Esophagus muscularis mucosa (tissue), 4 donors: Measurements from ENCODE around the gene ARNT2. TPM values are rescaled to one million over a fixed set of nuclear protein-coding genes. Genes with fewer than 3 reads are reported as not detected.

Experiments
- DNase-seq: peaks from one replicate; pipeline ENCODE4 v3.0.0-alpha.2; 2017; ENCODE audit errors: extremely low spot score
- H3K27ac ChIP-seq, 4 donors: fragments of 200-600 bp; sonication (generic); replicated peaks in 1 of 4; 1 replicate in 3 of 4; 2 replicates in 1 of 4; pipeline ENCODE4 v1.5.1; 2016 to 2019; ENCODE audit warnings: mild to moderate bottlenecking in 1 of 4
- H3K27me3 ChIP-seq, 4 donors: fragments of 200-600 bp; sonication (generic); one replicate each; pipeline versions ENCODE4 v1.5.1 to v1.6.0; 2016 to 2019
- H3K36me3 ChIP-seq, 4 donors: fragments of 200-600 bp; sonication (generic); one replicate each; pipeline ENCODE4 v1.5.1; 2016 to 2019
- H3K4me1 ChIP-seq, 4 donors: fragments of 200-600 bp; sonication (generic); one replicate each; pipeline ENCODE4 v1.5.1; 2016 to 2019
- H3K4me3 ChIP-seq, 4 donors: fragments of 200-600 bp; sonication (generic); 1 replicate in 2 of 4; 2 replicates in 2 of 4; pipeline ENCODE4 v1.5.1; 2016 to 2019; ENCODE audit warnings: mild to moderate bottlenecking in 4 of 4, moderate library complexity in 1 of 4
- H3K9me3 ChIP-seq, 4 donors: fragments of 200-600 bp; sonication (generic); 1 replicate in 3 of 4; 2 replicates in 1 of 4; pipeline ENCODE4 v1.5.1; 2016 to 2019
- EP300 ChIP-seq: sonication (generic); formaldehyde crosslinking; IDR thresholded peaks from one replicate; pipeline ENCODE4 v1.6.1; 2017; ENCODE audit warnings: antibody characterized with exemption
- POLR2A ChIP-seq: fragments of 450-650 bp; IDR thresholded peaks from one replicate; pipeline ENCODE4 v1.6.1; 2017; ENCODE audit warnings: antibody characterized with exemption, moderate library complexity, mild to moderate bottlenecking, low read depth
- POLR2AphosphoS5 ChIP-seq, 2 donors: sonication (generic); formaldehyde crosslinking; IDR thresholded peaks; one replicate each; pipeline ENCODE4 v1.6.1; 2017; ENCODE audit warnings: antibody characterized with exemption in 2 of 2
- WGBS: methylation state at CpG from one replicate; pipeline ENCODE4 v1.1.5; 2018; 5-methylcytosine and 5-hydroxymethylcytosine counted together
- intact Hi-C: fragments of 100-400 bp; cut with DNase I; formaldehyde crosslinking; loops from one replicate; pipeline ENCODE4 v1.15.1; 2023
- total RNA-seq, 4 donors: library from RNA; depleted of rRNA; stranded (reverse); fragments of >200 nt; gene quantifications; one replicate each; pipeline versions ENCODE4 v1.1.0 to v1.2.1, GENCODE V29; 2016
- TF ChIP-seq, protein P1 (sequence below), 3 experiments: fragments of 200-600 bp in 2 of 3; fragments of 450-650 bp in 1 of 3; sonication (generic) in 2 of 3; IDR thresholded peaks; one replicate each; pipeline ENCODE4 v1.5.1; 2017 to 2019; ENCODE audit warnings: antibody characterized with exemption in 3 of 3, mild to moderate bottlenecking in 2 of 3, moderate library complexity in 1 of 3

Gene ARNT2
- total RNA-seq, 4 donors from 2014 or later: 5.4 to 14.6 (median 8.2) TPM

GRCh38 chr15:80414546-80415357, 10.6 kb downstream of the ARNT2 start:
- 78% methylated on average over 7 of the region's 7 CpGs for WGBS
- intact Hi-C loops: no loop called here
- TF ChIP-seq, protein P1, sequence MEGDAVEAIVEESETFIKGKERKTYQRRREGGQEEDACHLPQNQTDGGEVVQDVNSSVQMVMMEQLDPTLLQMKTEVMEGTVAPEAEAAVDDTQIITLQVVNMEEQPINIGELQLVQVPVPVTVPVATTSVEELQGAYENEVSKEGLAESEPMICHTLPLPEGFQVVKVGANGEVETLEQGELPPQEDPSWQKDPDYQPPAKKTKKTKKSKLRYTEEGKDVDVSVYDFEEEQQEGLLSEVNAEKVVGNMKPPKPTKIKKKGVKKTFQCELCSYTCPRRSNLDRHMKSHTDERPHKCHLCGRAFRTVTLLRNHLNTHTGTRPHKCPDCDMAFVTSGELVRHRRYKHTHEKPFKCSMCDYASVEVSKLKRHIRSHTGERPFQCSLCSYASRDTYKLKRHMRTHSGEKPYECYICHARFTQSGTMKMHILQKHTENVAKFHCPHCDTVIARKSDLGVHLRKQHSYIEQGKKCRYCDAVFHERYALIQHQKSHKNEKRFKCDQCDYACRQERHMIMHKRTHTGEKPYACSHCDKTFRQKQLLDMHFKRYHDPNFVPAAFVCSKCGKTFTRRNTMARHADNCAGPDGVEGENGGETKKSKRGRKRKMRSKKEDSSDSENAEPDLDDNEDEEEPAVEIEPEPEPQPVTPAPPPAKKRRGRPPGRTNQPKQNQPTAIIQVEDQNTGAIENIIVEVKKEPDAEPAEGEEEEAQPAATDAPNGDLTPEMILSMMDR (IDR thresholded peaks at IDR 0.05): no peak
- TF ChIP-seq EP300: no peak
- H3K27ac ChIP-seq: no peak overlapping the region
- no peak for DNase-seq
- no peaks in the 10 kb centered on the region for H3K9me3 ChIP-seq
- no peaks in the 10 kb centered on the region for H3K36me3 ChIP-seq
- H3K4me3 ChIP-seq: no peak overlapping the region
- peaks cover 0 to 10% (median 8%) of the 10 kb centered on the region in 4 donors for H3K4me1 ChIP-seq
- no peaks in the 10 kb centered on the region for H3K27me3 ChIP-seq

DNA sequence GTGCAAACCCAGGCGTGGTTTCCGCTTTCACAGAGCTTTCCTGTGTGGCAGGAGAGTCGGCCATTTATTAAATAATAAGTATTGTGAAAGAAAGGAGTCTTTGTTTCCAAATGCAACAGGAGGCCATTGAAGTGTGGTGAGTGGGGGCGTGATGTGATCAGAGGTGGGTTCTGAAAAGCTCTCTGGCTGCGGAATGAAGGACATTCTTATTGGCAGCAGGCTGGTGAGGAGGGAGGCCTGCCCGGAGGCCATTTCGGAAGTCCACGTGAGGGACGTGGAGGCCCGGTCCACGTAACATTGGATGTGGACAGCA, 11.1 kb downstream of the ARNT2 start:
- Histone ChIP-seq H3K27ac (no peak overlapping the region), H3K9me3 (no peaks in the 10 kb centered on the region)

GRCh38 chr15:80416702-80417101, 12.5 kb downstream of the ARNT2 start:
- WGBS: 81% methylated on average over 4 of the region's 4 CpGs
- no peaks in the 10 kb centered on the region for H3K36me3 ChIP-seq
- DNase-seq: no peak
- H3K4me1 ChIP-seq: peaks cover 0 to 12% (median 10%) of the 10 kb centered on the region in 4 donors
- H3K27me3 ChIP-seq: no peaks in the 10 kb centered on the region
- intact Hi-C loops: no loop called here
- H3K4me3 ChIP-seq: no peak overlapping the region
- TF ChIP-seq POLR2AphosphoS5 (IDR thresholded peaks at IDR 0.05) (no peak), EP300 (no peak), POLR2A (no peak)
- TF ChIP-seq, protein P1 (IDR thresholded peaks at IDR 0.05): no peak
- H3K27ac ChIP-seq: no peak overlapping the region
- H3K9me3 ChIP-seq: no peaks in the 10 kb centered on the region

More for the DNA sequence above, 11.1 kb downstream of the ARNT2 start:
- no peak for TF ChIP-seq POLR2A
- Histone ChIP-seq H3K36me3 (no peaks in the 10 kb centered on the region), H3K27me3 (no peaks in the 10 kb centered on the region), H3K4me3 (no peak overlapping the region), H3K4me1 (peaks cover 0 to 12% (median 10%) of the 10 kb centered on the region in 4 donors)
- intact Hi-C loops: no loop called here
- WGBS: 90% methylated on average over 11 of the region's 11 CpGs
- no peak for DNase-seq

DNA sequence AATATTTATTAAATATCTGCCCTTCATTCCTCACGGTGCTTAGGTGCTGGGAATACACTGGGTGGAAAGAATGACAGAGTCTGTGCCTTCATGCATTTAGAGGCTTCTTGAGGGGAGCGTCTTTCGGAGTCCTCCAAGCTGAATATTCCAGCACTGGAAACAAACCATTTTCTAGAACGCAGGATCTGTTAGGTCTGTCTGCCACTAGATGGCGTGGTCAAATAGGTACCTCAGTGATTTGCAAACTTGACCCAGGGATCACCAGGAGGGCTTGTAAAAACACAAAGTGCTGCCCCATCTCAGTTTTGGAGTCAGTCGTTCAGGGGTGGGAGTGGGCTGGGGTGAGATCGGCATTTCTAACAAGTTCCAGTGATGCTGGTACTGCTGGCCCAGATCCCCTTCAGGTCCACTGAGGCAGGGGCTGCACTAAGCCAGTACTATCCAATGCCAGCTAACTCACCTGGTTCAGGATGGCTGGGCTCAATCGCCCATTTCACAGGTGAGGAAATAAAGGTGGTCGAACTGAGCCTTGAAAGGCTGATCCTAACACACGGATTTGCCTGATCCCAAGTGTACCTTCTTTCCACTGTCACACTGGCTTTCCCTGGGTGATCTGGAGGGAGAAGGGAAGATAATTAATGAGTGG, 14.8 kb downstream of the ARNT2 start:
- intact Hi-C loops: no loop called here

DNA sequence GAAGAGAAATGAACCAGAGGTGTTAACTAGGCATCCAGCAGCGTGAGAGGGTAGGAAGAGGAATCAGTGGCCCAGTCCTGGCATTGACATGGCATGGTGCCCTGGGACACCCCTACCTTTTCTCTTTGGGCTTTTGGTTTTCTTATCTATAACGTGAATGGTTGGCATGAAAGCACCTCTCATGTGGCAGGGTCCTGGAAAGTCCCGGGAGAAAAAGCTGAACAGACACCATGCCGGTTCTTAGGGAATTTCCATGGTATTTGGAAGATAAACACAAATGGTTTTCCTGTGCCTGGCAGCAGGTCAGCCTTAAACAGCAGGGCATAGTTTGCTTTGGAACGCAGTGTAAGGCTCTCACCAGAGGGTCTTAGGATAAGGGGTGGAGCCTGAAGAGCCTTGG, 15.4 kb downstream of the ARNT2 start:
- Histone ChIP-seq H3K36me3 (no peaks in the 10 kb centered on the region), H3K9me3 (no peaks in the 10 kb centered on the region), H3K27me3 (no peaks in the 10 kb centered on the region), H3K4me3 (no peak overlapping the region), H3K4me1 (peaks cover 0 to 12% (median 10%) of the 10 kb centered on the region in 4 donors), H3K27ac (no peak overlapping the region)
- TF ChIP-seq EP300: no peak
- no peak for TF ChIP-seq POLR2AphosphoS5 (IDR thresholded peaks at IDR 0.05)
- TF ChIP-seq, protein P1 (IDR thresholded peaks at IDR 0.05): no peak
- no peak for TF ChIP-seq POLR2A
- no peak for DNase-seq
- 26% methylated on average over 5 of the region's 5 CpGs for WGBS
- intact Hi-C loops: no loop called here

More for the DNA sequence above, 14.8 kb downstream of the ARNT2 start:
- Histone ChIP-seq H3K27ac (no peak overlapping the region), H3K36me3 (no peaks in the 10 kb centered on the region), H3K9me3 (no peaks in the 10 kb centered on the region), H3K4me1 (peaks cover 0 to 12% (median 10%) of the 10 kb centered on the region in 4 donors), H3K27me3 (no peaks in the 10 kb centered on the region), H3K4me3 (no peak overlapping the region)
- WGBS: 65% methylated on average over 10 of the region's 10 CpGs
- TF ChIP-seq POLR2AphosphoS5 (IDR thresholded peaks at IDR 0.05) (no peak), EP300 (no peak), POLR2A (no peak)
- TF ChIP-seq, protein P1 (IDR thresholded peaks at IDR 0.05): peak; percentile 20 to 55 (median 42)
- no peak for DNase-seq
